Psoas muscle (tissue), 8 donors: ENCODE results near the gene WDR87. TPM values are rescaled to one million over a fixed set of nuclear protein-coding genes. Genes with fewer than 3 reads are reported as not detected.

ENCODE experiments used
- ATAC-seq, 4 donors: fragments of 200-7000 bp; cut with Tn5 transposase; one replicate each; pipeline ENCODE4 v1.9.1; 2020; ENCODE audit warnings: moderate library complexity in 3 of 4, mild to moderate bottlenecking in 2 of 4
- DNase-seq, 2 donors: peaks; one replicate each; pipeline ENCODE4 v3.0.0-alpha.2; 2020
- H3K27ac ChIP-seq: fragments of 200-600 bp; one replicate; pipeline ENCODE4 v1.8.0; 2022
- H3K27me3 ChIP-seq, 3 donors: fragments of 200-600 bp in 1 of 3; one replicate each; pipeline versions ENCODE4 v1.6.1 to v1.8.0; 2013 to 2022; ENCODE audit warnings: low read length in 2 of 3, mild to moderate bottlenecking in 2 of 3, moderate library complexity in 1 of 3; ENCODE audit not compliant: insufficient read depth in 3 of 3
- H3K36me3 ChIP-seq, 2 donors: fragments of 200-600 bp in 1 of 2; one replicate each; pipeline versions ENCODE4 v1.6.1 to v1.8.0; 2013 to 2022; ENCODE audit warnings: low read depth in 1 of 2, mild to moderate bottlenecking in 1 of 2, moderate library complexity in 1 of 2; ENCODE audit not compliant: insufficient read depth in 1 of 2
- H3K4me1 ChIP-seq: fragments of 200-600 bp; one replicate; pipeline ENCODE4 v1.8.0; 2022
- H3K4me3 ChIP-seq: fragments of 200-600 bp; one replicate; pipeline ENCODE4 v1.8.0; 2022; ENCODE audit warnings: mild to moderate bottlenecking
- H3K9me3 ChIP-seq: fragments of 200-600 bp; one replicate; pipeline ENCODE4 v1.8.0; 2022
- WGBS, 3 donors: extraction: QIAGEN DNeasy Blood & Tissue Kit; methylation state at CpG; one replicate each; pipeline versions ENCODE4 v1.1.6 to v1.1.7; 2013; 5-methylcytosine and 5-hydroxymethylcytosine counted together
- intact Hi-C, 2 donors: fragments of 100-400 bp; cut with DNase I; formaldehyde crosslinking; loops; one replicate each; pipeline versions ENCODE4 v1.11.0 to v1.14.2; 2022
- polyA plus RNA-seq, 3 donors: library from polyadenylated mRNA; stranded (reverse); fragments of 200-250 nt; gene quantifications; one replicate each; pipeline ENCODE4 v1.2.3, GENCODE V29; 2013
- total RNA-seq, 4 donors: library from RNA; stranded (reverse); fragmentation: NEBNext Ultra II Directional in 2 of 4; extraction: Animal tissue kit (Norgen Biotek cat#: 25700) in 2 of 4; gene quantifications; one replicate each; pipeline versions ENCODE4 v1.2.1 to v1.2.4, GENCODE V29; 2021 to 2023
- TF ChIP-seq, protein P1 (sequence below): fragments of 200-600 bp; IDR thresholded peaks from one replicate; pipeline ENCODE4 v1.8.0; 2022; ENCODE audit warnings: antibody characterized with exemption
- donor health status: healthy with polysubstance abuse.
- donor health status: DM: no; HTN: no; CAD: no; lungs with moderate emphysema.
- donor health status: Bipolar disorder and iron deficiency.
- donor health status: healthy.
- donor health status: DM: yes; HTN: yes; CAD: no.
- donor health status: DM: no; HTN: no; CAD: no.
- donor health status: DM: no; HTN: no; CAD: no.
- donor health status: DM: yes; HTN: yes; CAD: no.

The WDR87 gene
- total and polyA plus RNA-seq, 7 donors: under 0.01 TPM; not detected in 6

DNA sequence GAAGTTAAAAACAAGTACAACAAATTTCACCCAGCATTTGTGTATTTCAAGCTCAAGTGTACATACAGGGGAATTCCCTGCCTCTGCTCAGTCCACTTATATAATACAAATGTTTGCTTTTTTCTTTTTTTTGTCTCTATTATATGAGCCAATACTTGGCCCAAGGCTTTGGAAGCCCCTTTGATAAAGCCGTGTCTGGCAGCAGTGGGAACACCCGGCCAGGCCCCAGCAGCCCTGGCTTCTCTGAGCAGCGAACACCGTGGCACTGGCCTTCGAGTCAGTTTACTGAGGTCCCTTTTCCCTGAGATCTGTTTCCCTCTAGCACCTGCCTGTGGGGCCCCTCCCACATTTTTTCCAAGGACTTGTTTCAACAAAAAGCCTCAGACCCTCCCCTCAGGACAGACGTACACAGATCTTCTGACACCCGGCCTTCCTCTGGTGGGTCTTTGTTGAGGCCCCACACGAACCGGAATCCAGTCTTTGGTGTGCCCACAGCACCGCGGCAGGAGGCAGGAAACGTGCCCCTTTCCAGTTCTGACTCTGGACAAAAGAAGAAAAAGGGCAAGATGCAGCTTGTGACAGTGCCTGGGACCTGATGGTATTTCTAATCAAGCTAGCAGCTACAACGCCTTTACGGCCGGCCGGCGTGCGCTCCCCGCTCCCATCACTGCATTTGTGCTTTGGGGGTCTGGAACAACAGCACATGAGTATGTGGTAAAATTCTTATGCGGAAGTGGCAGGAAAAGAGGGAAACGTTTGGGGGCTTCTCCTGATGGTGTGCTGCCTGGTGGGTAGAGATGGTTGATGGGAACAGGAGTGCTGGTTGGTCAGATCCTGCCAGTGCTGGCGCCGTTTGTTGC lies 14.4 kb upstream of the WDR87 start:
- Histone ChIP-seq H3K9me3 (no peaks in the 10 kb centered on the region), H3K27me3 (no peaks in the 10 kb centered on the region), H3K36me3 (no peaks in the 10 kb centered on the region), H3K27ac (no peak overlapping the region), H3K4me1 (no peaks in the 10 kb centered on the region), H3K4me3 (no peak overlapping the region)
- TF ChIP-seq, protein P1, sequence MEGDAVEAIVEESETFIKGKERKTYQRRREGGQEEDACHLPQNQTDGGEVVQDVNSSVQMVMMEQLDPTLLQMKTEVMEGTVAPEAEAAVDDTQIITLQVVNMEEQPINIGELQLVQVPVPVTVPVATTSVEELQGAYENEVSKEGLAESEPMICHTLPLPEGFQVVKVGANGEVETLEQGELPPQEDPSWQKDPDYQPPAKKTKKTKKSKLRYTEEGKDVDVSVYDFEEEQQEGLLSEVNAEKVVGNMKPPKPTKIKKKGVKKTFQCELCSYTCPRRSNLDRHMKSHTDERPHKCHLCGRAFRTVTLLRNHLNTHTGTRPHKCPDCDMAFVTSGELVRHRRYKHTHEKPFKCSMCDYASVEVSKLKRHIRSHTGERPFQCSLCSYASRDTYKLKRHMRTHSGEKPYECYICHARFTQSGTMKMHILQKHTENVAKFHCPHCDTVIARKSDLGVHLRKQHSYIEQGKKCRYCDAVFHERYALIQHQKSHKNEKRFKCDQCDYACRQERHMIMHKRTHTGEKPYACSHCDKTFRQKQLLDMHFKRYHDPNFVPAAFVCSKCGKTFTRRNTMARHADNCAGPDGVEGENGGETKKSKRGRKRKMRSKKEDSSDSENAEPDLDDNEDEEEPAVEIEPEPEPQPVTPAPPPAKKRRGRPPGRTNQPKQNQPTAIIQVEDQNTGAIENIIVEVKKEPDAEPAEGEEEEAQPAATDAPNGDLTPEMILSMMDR: no peak
- DNase-seq: no peak
- 76 to 82% (median 79%) methylated on average over 23 of the region's 23 CpGs for WGBS, 3 donors
- no peak for ATAC-seq
- intact Hi-C loops: no loop called here

- peaks cover 6% of the 10 kb centered on the region for H3K4me1 ChIP-seq
- ATAC-seq (no peak), DNase-seq (no peak)
- H3K27ac ChIP-seq: no peak overlapping the region
- no peaks in the 10 kb centered on the region for H3K9me3 ChIP-seq
- peaks cover 0 to 2% of the 10 kb centered on the region in 2 donors for H3K36me3 ChIP-seq
- TF ChIP-seq, protein P1: no peak
- intact Hi-C loops: no loop called here
- H3K27me3 ChIP-seq: no peaks in the 10 kb centered on the region
- no peak overlapping the region for H3K4me3 ChIP-seq
- WGBS, 3 donors: 53 to 75% (median 64%) methylated on average over 2 of the region's 2 CpGs
Measured at GRCh38 chr19:37914908-37915307, 8.5 kb upstream of the WDR87 start.

DNA sequence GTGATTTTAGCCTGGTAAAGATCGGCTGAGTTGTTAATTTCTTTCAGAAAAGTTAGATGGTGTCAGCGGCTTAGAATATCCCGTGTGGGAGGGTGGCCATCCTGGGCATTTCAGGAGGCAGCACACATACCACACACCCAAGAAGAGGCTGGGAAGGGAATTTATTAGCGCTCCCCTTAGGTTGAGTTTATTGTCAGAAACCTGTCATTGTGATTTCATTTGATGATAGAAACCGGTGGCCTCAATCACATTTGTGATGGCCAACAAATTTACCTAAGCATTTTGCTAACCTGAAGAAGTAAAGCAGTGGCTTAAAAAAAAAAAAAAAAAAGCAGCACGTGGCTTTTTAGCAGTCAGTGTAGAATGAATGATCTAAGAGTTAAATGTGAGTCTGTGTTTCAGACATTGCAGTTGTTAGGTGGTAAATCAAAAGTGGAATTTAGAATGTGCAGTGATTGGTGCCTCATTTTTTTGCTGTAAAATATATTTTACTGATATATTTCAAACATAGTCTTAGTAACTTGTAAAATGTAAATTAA lies 3.3 kb upstream of the WDR87 start:
- Histone ChIP-seq H3K36me3 (peaks cover 0 to 2% of the 10 kb centered on the region in 2 donors), H3K4me3 (no peak overlapping the region), H3K4me1 (peaks cover 18% of the 10 kb centered on the region), H3K27me3 (no peaks in the 10 kb centered on the region), H3K9me3 (no peaks in the 10 kb centered on the region), H3K27ac (peak overlapping the region; percentile 11)
- intact Hi-C loops: loop anchor here in 1 of 2 donors (5.0 to 10.0 kb wide), 4 partner anchors 93 to 408 kb away; partner anchors contain the start of genes KCNK6 and YIF1B
- ATAC-seq (no peak), DNase-seq (peak in 1 of 2 donors; percentile 3)
- WGBS, 3 donors: 46 to 56% (median 47%) methylated on average over 6 of the region's 6 CpGs
- TF ChIP-seq, protein P1: no peak

- intact Hi-C loops: loop anchor here in 1 of 2 donors (5.0 to 10.0 kb wide), 4 partner anchors 94 to 409 kb away; partner anchors contain the start of genes KCNK6 and YIF1B
- DNase-seq (no peak), ATAC-seq (no peak)
- H3K27ac ChIP-seq: peak overlapping the region; percentile 76
- peaks cover 18% of the 10 kb centered on the region for H3K4me1 ChIP-seq
- 22 to 24% (median 23%) methylated on average over 13 of the region's 13 CpGs for WGBS, 3 donors
- TF ChIP-seq, protein P1: no peak
- H3K9me3 ChIP-seq: no peaks in the 10 kb centered on the region
- peak overlapping the region; percentile 79 for H3K4me3 ChIP-seq
- H3K27me3 ChIP-seq: no peaks in the 10 kb centered on the region
- no peaks in the 10 kb centered on the region for H3K36me3 ChIP-seq
Measured at GRCh38 chr19:37907735-37908455, 1.5 kb upstream of the WDR87 start.
